ENCODE data around the gene KCNQ4. TPM values are rescaled to one million over a fixed set of nuclear protein-coding genes. Genes with fewer than 3 reads are reported as not detected.

The KCNQ4 gene
- total RNA-seq, 1 experiment from 2014 or later = 1.4 TPM

GRCh38 chr1:40794048-40794447 is 10.5 kb downstream of the KCNQ4 start:
- Histone ChIP-seq H3K79me2 (ENCODE audit: insufficient read depth, low read length) (no peaks in the 10 kb centered on the region), H3K9me3 (ENCODE audit: control insufficient read depth, low read depth, low read length) (no peaks in the 10 kb centered on the region), H3K4ac (ENCODE audit: low read depth, low read length) (no peak overlapping the region), H3K9ac (ENCODE audit: extremely low read depth, insufficient read length, low read length) (no peak overlapping the region), H2BK15ac (ENCODE audit: low read depth, low read length) (no peak overlapping the region), H3K4me2 (ENCODE audit: insufficient read depth, insufficient read length, low read length) (no peak overlapping the region), H3K27me3 (ENCODE audit: insufficient read depth, low read length) (no peaks in the 10 kb centered on the region), H2BK20ac (ENCODE audit: low read depth, low read length, poor library complexity, severe bottlenecking) (no peak overlapping the region), H3K18ac (ENCODE audit: insufficient read length, low read depth, low read length) (no peak overlapping the region), H3K56ac (ENCODE audit: insufficient read length, low read depth, low read length) (no peak overlapping the region), H2AFZ (ENCODE audit: low read length) (no peak overlapping the region), H3K79me1 (ENCODE audit: insufficient read depth, low read depth, low read length, poor library complexity, severe bottlenecking) (no peaks in the 10 kb centered on the region), H2BK12ac (ENCODE audit: insufficient read length, low read depth, low read length) (no peak overlapping the region), H4K8ac (replicated peaks; ENCODE audit: insufficient read length, low read depth, low read length) (no peak overlapping the region), H4K20me1 (ENCODE audit: control insufficient read depth, insufficient read depth, insufficient read length) (no peaks in the 10 kb centered on the region), H2BK5ac (ENCODE audit: insufficient read length, low read length) (no peak overlapping the region), H2AK5ac (ENCODE audit: insufficient read length, low read length) (no peak overlapping the region), H3K27ac (ENCODE audit: insufficient read length, low read depth, low read length) (no peak overlapping the region), H3K23ac (ENCODE audit: insufficient read length, low read depth, low read length) (no peak overlapping the region), H3T11ph (ENCODE audit: low read length) (no peak overlapping the region), H3K23me2 (ENCODE audit: insufficient read length, low read depth, low read length, poor library complexity, severe bottlenecking) (no peaks in the 10 kb centered on the region), H2BK120ac (ENCODE audit: low read depth, low read length, poor library complexity, severe bottlenecking) (no peak overlapping the region), H3K14ac (ENCODE audit: insufficient read depth, low read length) (no peak overlapping the region; the same call in 1 of the 2 replicates), H4K5ac (ENCODE audit: insufficient read length, low read depth, low read length) (no peak overlapping the region), H4K91ac (ENCODE audit: insufficient read length, low read depth, low read length) (no peak overlapping the region), H3K4me1 (ENCODE audit: insufficient read depth, low read length) (no peaks in the 10 kb centered on the region)
- H3K36me3 Mint-ChIP-seq (ENCODE audit: insufficient read depth in 1 of 3, low read depth in 3 of 3) = no peaks in the 10 kb centered on the region
- no peak overlapping the region for H3K4me3 Mint-ChIP-seq
- peaks cover 9% of the 10 kb centered on the region for H3K27me3 Mint-ChIP-seq (ENCODE audit: low read depth)
- no peaks in the 10 kb centered on the region for H3K9me3 Mint-ChIP-seq
- no peak overlapping the region; a peak in 1 of 7 replicates for H3K27ac Mint-ChIP-seq
- DNase-seq = no peak
- no peak for TF ChIP-seq CTCF (conservative IDR thresholded peaks at IDR 0.05)
- no CpG with 5 or more reads among the region's 4 CpGs for WGBS (ENCODE audit: extremely low coverage, insufficient read length, low lambda C conversion rate)
- peaks cover 12 to 30% of the 10 kb centered on the region in 2 experiments for H3K4me1 Mint-ChIP-seq
